HG02763 (cell line): ENCODE data around the gene ZMYM2.
"Not testable (repeated sequence)": the region's sequence is repeated elsewhere in the genome, so short reads cannot be mapped to it uniquely, and the experiment has no call there.

Source experiments
- ATAC-seq: cut with Tn5 transposase; IDR thresholded peaks from one replicate; pipeline ENCODE4 v1.9.1; 2021; ENCODE audit warnings: mild to moderate bottlenecking, moderate library complexity; ENCODE audit not compliant: unreplicated experiment

ZMYM2 gene

DNA sequence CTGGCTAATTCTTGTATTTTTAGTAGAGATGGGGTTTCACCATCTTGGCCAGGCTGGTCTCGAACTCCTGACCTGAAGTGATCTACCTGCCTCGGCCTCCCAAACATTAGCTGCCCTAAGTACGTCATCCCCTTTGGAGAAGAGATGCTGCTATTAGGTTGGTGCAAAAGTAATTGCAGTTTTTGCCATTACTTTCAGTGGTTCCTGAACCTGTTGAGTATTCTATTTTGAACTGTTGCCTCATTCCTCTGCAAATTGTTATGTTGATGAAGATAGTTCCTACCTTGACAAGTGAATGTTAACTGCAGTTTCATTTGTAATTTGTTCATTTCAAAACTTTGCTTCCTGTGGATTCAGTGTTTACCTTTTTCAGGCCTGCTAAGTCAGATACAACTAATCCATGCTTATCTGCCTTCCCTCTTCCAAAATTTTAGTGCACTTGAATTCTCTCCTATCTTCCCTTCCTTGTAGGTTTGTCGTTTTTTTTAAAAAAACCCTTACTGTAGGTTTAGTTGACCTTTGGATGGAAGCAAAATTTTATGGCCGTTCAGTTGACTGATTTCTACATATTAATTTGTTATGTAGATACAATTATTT is 24.0 kb downstream of the ZMYM2 start:
- no peak for ATAC-seq

DNA sequence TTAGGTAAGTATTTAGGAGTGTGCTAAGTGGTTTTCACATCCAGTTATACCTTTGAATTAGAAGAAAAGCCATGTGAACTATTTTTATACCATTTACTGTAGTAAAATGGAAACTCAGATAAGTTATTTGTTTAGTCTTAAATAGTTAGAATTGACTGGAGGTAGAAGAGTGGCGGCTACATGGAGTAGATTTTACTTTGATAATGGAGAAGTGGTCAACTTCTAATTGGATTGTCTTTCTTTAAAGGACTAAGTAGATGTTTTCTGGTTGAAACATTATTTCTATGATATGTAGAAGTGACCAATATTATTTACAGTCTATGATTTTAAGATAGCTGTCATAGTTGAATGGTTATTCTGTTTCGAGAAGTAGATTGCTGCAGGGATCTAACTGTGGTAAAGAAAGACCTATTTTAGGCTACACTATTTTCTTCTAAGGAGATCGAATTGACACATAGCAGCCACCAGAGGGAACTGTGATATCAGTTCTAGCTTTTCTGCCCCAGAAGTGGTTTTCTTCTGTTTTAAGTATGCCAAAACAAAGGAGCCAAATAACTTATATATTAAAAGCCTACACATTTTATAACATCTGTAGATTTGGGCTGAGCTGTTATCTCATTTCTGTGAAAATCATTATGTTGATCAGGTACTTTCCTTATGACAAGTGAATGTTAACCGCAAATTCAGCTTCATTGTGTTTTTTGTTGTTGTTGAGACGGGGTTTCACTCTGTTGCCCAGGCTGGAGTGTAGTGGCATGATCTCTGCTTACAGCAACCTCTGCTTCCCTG is 26.1 kb downstream of the ZMYM2 start:
- peak; percentile 73 for ATAC-seq

DNA sequence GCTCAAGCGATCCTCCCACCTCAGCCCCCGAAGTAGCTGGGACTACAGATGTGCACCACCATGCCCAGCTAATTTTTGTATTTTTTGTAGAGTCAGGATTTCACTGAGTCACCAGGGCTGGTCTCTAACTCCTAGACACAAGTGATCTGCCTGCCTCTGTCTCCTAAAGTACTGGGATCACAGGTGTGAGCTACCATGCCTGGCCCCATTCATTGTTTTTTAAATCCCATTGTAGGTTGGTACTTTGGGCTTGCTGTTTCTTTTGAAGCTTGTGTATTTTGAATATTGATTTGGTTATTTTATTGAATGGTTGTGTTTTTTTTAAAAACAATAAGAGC is 26.7 kb downstream of the ZMYM2 start:
- ATAC-seq, result no peak

DNA sequence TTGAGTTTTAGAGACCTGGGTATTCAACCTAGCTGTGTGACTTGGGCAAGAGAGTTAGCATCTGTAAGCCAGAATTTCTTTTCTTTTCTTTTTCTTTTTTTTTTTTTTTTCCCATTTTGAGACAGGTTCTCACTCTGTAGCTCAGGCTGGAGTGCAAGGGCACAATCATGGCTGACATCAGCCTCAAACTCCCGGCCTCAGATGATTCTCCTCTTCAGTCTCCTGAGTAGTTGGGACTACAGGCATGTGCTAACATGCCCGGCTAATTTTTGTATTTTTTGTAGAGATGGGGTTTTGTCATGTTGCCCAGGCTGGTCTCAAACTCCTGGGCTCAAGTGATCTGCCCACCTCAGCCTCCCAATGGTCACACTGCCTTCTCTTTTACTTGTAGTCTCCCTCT is 33.0 kb downstream of the ZMYM2 start:
- ATAC-seq, result no peak

DNA sequence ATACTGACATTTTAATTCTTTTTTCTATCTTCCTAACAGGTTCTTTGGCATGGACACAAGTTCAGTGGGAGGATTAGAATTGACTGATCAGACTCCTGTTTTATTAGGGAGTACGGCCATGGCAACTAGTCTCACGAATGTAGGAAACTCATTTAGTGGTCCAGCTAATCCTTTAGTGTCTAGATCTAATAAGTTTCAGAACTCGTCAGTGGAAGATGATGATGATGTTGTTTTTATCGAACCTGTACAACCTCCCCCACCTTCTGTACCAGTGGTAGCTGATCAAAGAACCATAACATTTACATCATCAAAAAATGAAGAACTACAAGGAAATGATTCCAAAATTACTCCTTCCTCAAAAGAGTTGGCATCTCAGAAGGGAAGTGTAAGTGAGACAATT is 34.5 kb downstream of the ZMYM2 start:
- no peak for ATAC-seq

DNA sequence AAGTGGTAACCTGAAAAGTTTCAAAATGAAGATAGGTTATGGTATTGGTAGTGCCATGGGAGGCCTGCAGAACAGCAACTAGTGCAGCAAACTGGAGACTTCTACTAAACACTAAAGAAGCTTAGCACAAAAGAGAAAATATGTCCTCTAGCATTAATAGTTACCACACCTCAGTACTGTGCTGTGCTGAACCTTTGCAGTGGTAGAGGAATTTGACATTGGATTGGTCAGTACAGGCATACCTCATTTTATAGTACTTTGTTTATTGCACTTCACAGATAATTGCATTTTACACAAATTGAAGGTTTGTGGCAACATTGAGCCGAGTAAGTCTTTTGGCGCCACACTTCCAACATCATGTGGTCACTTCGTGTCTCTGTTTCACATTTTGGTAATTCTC is 40.4 kb downstream of the ZMYM2 start:
- no peak for ATAC-seq

DNA sequence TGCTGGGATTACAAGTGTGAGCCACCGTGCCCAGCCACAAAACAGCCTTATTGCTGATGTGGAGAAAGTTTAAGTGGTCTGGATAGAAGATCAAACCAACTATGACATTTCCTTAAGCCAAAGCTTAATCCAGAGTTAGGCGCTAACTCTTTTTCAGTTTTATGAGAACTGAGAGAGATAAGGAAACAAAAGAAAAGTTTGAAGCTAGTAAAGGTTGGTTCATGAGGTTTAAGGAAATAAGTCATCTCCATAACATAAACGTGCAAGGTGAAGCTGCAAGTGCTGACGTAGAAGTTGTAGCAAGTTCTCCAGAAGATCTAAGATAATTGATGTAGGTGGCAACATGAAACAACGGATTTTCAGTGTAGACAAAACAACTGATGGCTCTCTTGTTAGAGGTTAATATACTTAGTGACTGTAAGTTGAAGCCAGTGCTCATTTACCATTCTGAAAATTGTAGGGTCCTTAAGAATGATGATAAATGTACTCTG is 41.6 kb downstream of the ZMYM2 start:
- ATAC-seq, result no peak

DNA sequence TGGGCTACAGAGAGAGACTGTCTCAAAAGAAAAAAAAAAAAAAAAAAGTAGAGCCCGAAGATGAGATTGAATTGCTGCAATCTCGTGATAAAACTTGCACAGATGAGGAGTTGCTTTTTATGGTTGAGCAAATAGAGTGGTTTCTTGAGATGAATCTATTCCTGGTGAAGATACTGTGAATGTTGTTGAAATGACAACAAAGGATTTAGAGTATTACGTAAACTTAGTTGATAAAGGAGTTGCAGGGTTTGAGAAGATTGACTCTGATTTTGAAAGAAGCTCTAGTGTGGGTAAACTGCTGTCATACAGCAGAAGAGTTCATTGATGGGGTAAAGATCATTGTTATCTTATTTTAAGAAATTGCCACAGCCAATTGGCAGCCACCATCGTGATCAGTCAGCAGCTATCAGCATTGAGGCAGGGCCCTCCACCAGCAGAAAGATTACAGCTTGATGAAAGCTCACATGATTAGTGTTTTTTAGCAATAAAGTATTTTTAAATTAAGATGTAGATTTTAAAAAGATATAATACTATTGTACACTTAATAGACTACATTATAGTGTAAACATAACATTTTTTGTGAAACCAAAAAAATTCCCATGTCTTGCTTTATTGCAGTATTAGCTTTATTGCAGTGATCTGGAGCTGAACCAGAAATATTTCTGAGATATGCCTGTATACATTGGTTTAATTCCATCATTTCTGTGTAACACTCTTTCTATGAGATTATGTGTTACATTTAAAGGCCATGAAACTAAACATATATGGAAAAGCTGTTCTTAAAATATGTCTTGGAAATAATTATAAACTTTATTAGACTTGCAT is 43.1 kb downstream of the ZMYM2 start:
- no peak for ATAC-seq

DNA sequence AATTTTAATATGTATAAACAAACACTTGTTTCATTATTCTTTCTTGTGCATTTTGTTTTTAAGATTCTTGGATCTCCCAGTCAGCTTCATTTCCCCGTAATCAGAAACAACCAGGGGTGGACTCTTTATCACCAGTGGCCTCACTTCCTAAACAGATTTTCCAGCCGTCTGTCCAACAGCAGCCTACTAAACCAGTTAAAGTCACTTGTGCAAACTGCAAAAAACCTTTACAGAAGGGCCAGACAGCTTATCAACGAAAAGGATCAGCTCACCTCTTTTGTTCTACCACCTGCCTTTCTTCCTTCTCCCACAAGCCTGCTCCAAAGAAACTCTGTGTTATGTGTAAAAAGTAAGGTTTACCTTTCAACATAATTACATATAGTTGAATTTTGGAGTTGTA is 44.3 kb downstream of the ZMYM2 start:
- no peak for ATAC-seq

DNA sequence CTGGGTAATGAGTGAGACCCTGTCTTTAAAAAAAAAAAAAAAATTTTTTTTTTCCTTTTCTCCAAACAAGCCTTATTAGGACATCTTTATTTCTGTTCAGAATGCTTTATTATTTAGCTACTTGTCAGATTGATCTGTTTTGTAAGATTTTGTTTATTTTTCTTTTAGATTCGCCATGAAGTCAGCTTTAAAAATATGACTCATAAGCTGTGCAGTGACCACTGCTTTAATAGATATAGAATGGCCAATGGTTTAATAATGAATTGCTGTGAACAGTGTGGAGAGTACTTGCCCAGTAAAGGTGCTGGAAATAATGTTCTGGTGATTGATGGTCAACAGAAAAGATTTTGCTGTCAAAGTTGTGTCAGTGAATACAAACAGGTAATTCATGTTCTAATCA is 47.7 kb downstream of the ZMYM2 start:
- no peak for ATAC-seq

DNA sequence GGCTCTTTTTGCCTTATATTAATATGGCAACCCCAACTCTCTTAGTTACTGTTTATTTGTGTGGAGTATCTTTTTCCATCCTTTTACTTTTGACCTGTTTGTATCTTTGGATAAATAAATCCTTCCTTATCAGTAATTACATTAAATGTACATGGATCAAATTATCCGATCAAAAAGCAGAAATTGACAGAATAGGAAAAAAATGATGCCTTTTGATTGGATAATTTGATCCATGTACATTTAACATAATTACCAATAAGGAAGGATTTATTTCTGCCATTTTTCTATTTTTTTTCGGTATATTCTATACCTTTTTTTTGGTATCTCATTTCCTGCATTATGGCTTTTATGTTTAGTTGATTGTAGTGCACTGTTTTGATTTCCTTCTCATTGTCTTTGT is 57.2 kb downstream of the ZMYM2 start:
- ATAC-seq, result no peak

DNA sequence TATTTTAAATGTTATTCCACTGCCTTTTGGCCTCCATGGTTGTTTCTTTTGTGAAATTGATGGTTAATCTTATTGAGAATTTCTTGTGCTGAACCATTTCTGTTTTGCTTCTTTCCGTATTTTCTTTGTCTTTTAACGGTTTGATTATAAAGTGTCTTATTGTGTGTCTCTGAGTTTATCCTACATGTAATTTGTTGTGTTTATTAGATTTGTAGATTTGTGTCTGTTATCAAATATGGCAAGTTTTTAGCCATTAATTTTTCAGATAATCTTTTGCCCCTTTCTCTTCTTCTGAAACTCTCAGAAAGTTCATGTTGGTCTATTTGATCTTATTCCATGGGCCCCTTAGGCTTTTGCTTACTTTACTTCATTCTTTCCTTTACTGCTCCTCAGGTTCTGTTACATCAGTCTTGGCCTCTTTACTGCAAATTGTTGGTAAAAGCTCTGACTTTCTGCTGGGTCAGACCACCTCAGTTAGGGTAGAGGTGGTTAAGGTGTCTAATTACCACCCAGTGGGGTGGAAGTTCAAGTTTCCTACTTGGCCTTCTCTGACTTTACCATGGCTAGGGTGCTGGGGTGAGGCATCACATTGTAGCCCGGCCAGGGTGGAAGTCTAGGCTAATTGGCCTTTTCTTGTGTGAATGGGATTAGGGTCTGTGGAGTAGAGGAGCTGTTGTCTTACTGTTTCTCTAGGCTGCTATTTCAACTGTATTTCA is 58.3 kb downstream of the ZMYM2 start:
- no peak for ATAC-seq

DNA sequence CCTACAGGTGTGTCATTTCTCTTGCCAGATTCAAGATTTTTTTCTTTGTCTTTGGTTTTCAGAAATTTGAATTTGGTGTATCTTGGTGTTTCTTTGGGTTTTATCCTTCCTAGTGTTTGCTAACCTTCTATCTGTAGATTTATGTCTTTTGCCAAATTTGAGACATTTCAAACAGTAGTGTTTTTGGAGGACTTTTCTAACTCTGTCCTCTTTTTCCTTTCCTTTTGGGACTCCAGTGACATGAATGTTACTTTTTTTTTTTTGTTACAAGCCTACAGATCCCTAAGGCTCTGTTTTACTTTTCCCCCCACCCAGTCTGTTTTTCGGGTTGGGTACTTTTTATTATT is 58.8 kb downstream of the ZMYM2 start:
- no peak for ATAC-seq

DNA sequence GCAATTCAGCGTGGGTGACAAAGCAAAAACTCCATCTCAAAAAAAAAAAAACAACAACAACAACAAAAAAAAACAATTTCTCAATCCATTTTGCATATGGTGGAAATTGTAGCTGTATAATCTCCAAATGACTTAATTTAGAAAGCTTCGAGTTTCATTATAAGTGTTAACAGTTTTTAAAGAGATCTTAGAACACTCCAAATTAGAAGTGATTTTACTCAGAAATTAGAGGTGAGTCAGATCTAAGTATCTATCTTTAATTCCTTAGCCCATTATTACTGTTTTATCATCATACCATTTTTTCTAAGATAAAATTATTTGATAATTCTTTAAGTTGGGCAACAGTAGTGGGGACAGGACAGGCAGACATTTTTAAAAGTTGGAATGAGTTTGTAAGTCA is 60.5 kb downstream of the ZMYM2 start:
- no peak for ATAC-seq

DNA sequence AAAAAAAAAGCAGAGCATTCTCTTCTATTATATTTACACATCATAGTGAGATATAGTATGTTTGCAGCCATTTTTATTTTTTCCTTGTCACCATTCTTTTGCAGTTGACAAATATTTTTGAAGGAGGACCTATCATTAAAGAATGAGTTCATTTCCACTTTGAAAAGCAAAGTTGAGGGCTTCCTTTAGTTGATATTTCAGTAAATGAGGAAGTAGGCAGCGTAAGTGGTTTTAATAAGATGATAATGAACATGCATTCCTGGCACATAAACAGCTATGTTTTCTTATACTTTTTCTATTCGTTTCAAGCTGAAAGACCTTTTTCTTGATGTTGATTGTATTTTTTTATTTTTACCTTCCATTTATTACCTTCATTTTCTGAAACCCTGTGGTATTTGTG is 66.2 kb downstream of the ZMYM2 start:
- no peak for ATAC-seq

DNA sequence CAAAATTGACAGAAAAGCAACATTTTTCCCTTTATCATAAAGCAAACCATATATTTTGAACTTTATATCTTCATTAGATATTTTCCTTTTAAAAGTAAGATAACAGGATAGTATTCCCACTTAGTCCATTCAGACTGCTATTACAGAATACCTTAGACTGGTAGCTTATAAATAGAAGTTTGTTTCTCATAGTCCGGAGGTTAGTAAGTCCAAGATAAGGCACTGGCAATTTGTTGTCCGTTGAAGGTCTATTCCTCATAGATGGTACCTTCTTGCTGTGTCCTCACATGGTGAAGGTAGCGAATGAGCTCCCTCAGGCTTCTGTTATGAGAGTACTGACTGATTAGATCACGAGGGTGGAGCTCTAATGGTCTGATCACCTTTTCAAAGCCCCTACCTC is 70.4 kb downstream of the ZMYM2 start:
- ATAC-seq, result no peak

DNA sequence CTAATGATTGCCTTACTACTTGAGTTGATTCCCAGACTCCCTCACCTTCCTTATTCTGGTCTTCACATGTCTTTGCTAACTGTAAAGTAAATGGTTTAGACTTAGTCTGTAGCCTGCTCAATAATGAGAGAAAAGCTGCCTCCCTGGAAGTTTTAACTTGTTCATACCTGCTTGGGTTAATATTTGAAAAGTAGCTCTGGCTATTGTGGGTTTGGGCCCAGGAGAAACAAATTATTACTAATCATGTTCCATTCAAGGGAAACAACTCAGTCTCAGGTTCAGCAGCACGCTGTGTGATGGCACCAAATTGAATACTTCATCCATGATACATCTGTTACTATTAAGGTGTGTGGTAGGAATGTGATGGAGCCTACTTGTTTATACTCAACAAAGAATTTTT is 75.0 kb downstream of the ZMYM2 start:
- no peak for ATAC-seq

DNA sequence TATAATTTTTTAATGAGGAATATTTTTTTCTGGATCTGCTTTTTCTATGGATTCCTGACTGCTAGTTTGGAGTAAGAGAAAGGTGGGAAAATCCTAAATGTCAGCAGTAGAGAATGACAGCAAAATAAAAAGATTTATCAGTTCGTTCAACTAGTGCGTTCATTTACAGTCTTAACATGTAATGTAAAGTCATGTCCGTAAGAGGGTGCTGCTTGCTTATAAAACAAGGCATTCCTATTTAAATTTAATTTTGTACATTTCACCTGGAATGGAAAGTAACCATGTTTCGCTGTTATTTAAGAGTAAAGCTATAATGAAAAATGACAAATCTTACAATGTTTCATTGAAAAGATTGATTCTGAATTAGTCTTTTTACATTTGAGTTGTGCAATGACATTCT is 76.6 kb downstream of the ZMYM2 start:
- no peak for ATAC-seq

DNA sequence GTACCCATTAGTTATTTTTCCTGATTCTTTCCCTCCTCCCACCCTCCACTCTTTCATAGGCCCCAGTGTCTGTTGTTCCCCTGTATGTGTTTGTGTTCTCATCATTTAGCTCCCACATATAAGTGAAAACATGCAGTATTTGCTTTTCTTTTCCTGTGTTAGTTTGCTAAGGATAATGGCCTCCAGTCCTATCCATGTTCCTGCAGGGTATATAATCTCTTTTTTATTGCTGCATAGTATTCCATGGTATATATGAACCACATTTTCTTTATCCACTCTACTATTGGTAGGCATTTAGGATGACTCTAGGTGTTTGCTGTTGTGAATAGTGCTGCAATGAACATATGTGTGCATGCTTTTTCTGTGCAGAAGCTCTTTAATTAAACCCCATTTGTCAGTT is 79.4 kb downstream of the ZMYM2 start:
- no peak for ATAC-seq

DNA sequence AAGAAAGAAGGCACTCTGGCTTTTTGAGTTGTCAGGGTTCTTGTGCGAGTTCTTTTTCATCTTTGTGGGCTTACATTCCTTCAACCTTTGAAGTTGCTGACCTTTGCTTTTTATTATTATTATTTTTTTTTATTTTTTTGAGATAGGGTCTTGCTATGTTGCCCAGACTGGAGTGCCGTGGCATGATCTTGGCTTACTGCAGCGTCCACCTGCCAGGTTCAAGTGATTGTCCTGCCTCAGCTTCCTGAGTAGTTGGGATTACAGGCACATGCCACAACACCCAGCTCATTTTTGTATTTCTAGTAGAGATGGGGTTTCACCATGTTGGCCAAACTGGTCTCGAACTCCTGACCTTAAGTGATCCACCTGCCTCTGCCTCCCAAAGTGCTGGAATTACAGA is 84.1 kb downstream of the ZMYM2 start:
- ATAC-seq, result not testable (repeated sequence)

DNA sequence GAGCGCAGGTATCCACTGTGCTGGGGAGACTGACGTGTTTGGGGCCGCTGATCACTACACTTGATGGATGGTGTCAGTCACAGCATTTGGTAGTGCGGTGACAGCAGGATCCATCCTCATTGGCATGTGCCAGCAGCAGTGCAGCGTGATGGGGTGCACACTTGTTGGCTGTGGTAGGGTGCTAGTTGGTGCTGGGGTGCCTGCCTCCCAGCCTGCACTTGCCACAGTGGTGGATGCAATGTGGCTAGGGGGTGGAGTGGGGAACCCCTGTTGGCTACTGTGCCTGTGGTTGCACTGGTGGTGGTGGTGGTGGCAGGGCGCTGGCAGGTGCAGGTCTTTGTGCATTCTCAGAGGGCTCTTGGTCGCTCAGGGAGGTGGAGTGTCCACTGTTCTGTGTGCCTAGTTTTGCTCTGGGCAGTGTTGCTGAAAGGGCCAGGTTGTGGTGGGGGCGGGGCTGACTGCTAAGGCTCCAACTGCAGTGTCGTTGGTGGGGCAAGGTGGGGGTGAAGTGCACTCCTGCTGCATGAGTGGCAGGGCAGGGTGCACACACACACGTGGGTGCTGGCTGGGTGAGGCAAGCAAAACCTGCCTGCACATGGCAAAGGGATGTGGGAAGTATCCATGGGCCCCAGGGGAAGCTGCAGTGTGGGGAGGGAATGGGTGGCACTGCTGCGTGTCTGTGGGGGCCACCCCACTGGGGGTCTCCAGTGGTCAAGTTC is 84.8 kb downstream of the ZMYM2 start:
- ATAC-seq, result no peak
